C4-2B (cell line): ENCODE measurements around the gene FGF2.
"Not testable (repeated sequence)": the region's sequence is repeated elsewhere in the genome, so short reads cannot be mapped to it uniquely, and the experiment has no call there.

ENCODE experiments used
- CTCF ChIP-seq: fragments of 450-650 bp; conservative IDR thresholded peaks from 2 replicates; pipeline ENCODE4 v1.5.1; 2017; ENCODE audit warnings: mild to moderate bottlenecking
- ZFX ChIP-seq: fragments of 450-650 bp; IDR thresholded peaks from 2 replicates; pipeline ENCODE4 v1.6.1; 2017

- not testable (repeated sequence) for TF ChIP-seq CTCF, ZFX
Observed at GRCh38 chr4:122786296-122786695, 40.3 kb upstream of the FGF2 start.
